22Rv1 (cell line): ENCODE results near the gene SHLD3.
"Not testable (repeated sequence)": the region's sequence is repeated elsewhere in the genome, so short reads cannot be mapped to it uniquely, and the experiment has no call there.

Experiments used
- H3K27ac ChIP-seq: fragments of 450-650 bp; 2 replicates; pipeline ENCODE4 v1.5.1; 2017
- ZFX ChIP-seq: fragments of 450-650 bp; IDR thresholded peaks from 2 replicates; pipeline ENCODE4 v1.6.1; 2017; ENCODE audit warnings: antibody characterized with exemption, borderline replicate concordance
- TF ChIP-seq, protein P1 (sequence below): fragments of 450-650 bp; IDR thresholded peaks from 2 replicates; pipeline ENCODE4 v1.5.1; 2017; ENCODE audit warnings: mild to moderate bottlenecking

SHLD3 gene, protein sequence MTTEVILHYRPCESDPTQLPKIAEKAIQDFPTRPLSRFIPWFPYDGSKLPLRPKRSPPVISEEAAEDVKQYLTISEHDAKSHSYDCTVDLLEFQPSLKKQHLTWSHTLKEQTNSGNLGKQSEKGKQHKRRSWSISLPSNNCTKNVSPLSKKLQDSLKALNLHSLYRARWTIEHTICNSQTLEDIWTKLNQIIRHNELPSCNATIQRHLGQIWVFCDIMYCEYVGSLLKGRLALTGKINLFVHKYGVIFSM

GRCh38 chr5:65624571-65625555 lies at the start of gene SHLD3, which contains the start of gene TRAPPC13:
Gene SHLD3 (plus strand): TSS chr5:65625027. CDS start chr5:65629588, 4,561 bp downstream.
Gene TRAPPC13 (plus strand): TSS chr5:65625027. CDS start chr5:65625061, 34 bp downstream.
- TF ChIP-seq ZFX = no peak
- TF ChIP-seq, protein P1, sequence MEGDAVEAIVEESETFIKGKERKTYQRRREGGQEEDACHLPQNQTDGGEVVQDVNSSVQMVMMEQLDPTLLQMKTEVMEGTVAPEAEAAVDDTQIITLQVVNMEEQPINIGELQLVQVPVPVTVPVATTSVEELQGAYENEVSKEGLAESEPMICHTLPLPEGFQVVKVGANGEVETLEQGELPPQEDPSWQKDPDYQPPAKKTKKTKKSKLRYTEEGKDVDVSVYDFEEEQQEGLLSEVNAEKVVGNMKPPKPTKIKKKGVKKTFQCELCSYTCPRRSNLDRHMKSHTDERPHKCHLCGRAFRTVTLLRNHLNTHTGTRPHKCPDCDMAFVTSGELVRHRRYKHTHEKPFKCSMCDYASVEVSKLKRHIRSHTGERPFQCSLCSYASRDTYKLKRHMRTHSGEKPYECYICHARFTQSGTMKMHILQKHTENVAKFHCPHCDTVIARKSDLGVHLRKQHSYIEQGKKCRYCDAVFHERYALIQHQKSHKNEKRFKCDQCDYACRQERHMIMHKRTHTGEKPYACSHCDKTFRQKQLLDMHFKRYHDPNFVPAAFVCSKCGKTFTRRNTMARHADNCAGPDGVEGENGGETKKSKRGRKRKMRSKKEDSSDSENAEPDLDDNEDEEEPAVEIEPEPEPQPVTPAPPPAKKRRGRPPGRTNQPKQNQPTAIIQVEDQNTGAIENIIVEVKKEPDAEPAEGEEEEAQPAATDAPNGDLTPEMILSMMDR = no peak
- H3K27ac ChIP-seq = peak within 1 kb of the TSS; percentile 84

DNA sequence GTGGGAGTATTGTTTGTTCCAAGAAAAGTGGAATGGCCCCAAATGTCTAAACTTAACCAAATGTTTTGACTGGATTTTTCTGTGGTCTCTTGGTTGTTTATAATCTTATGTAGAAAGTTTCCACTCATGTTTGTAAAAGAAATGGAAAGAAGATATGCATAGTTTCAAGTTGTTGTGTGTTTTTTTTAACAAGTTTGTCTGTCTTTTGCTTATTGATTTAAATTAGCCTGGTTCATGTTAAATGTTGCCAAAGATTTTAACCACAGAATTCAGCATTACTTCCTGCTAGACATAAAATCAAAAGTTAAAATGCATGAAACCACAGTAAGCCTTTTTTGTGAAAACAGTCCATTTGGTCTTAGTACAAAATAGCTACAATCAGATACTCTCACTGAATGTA lies 47.7 kb upstream of the SHLD3 start:
- H3K27ac ChIP-seq = no peak overlapping the region
- TF ChIP-seq ZFX = no peak

GRCh38 chr5:65588694-65589093 lies 36.1 kb upstream of the SHLD3 start:
- H3K27ac ChIP-seq = no peak overlapping the region
- TF ChIP-seq ZFX = no peak
- TF ChIP-seq, protein P1 = no peak

- H3K27ac ChIP-seq = not testable (repeated sequence)
Observed at GRCh38 chr5:65601761-65602160, 23.1 kb upstream of the SHLD3 start.

- H3K27ac ChIP-seq = 0 out of 2 replicates have a peak overlapping the region, but pooled peaks have one; percentile 7
- TF ChIP-seq, protein P1 = no peak
- TF ChIP-seq ZFX = no peak
Observed at GRCh38 chr5:65611524-65611923, 13.3 kb upstream of the SHLD3 start.

GRCh38 chr5:65612298-65612907 lies 12.4 kb upstream of the SHLD3 start:
- H3K27ac ChIP-seq = no peak overlapping the region

DNA sequence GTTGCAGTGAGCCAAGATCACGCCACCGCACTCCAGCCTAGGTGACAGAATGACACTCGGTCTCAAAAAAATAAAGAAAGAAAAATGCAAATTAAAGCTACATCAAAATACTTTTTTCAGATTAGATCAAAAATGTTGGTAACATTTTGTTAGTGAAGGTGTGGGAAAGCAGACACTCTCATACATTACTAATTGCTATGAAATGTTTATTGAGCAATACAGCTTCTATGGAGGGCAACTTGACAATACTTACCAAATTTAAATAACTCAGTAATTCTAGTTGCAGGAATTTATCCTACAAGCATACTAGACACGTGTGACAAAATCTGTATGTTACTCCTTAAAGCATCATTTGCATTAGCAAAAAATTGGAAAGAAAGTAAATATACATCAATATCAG lies 4.8 kb upstream of the SHLD3 start:
- TF ChIP-seq ZFX = no peak
- TF ChIP-seq, protein P1 = no peak

More at GRCh38 chr5:65612298-65612907, 12.4 kb upstream of the SHLD3 start:
- TF ChIP-seq ZFX = no peak
- TF ChIP-seq, protein P1 = no peak

DNA sequence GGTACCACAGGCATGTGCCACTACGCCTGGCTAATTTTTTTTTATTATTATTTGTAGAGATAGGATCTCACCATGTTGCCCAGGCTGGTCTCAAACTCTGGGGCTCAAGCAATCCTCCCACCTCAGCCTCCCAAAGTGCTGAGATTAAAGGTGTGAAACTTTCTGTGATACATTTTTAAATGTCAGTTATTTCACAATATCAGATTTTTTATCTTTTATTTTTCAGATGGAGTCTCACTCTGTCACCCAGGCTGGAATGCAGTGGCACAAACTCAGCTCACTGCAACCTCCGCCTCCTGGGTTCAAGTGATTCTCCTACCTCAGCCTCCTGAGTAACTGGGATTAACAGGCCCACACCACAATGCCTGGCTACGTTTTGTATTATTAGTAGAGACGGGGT lies 2.9 kb upstream of the SHLD3 start:
- not testable (repeated sequence) for H3K27ac ChIP-seq

More for the DNA sequence above, 4.8 kb upstream of the SHLD3 start:
- no peak overlapping the region for H3K27ac ChIP-seq
